Panc1 (cell line): ENCODE measurements around the gene ADAMTS2. TPM values are rescaled to one million over a fixed set of nuclear protein-coding genes. Genes with fewer than 3 reads are reported as not detected.

Experiments used
- ATAC-seq: fragments of 200-7000 bp; cut with Tn5 transposase; 2 replicates; pipeline ENCODE4 v1.9.1; 2020; ENCODE audit warnings: mild to moderate bottlenecking, moderate library complexity
- BruUV-seq: library from RNA; stranded (reverse); fragments of 400-500 nt; replicated peaks from 2 replicates; lab custom pipeline; 2021; lab: Mats Ljungman, UMichigan
- CTCF ChIA-PET: fragments of 300-600 bp; sonication (Branson Sonifier 250); formaldehyde crosslinking; loops from one replicate; lab custom pipeline; 2022; ENCODE audit warnings: antibody characterized with exemption; lab: Charles Lee
- POLR2A ChIA-PET: fragments of 300-600 bp; sonication (Branson Sonifier 250); formaldehyde crosslinking; loops from one replicate; lab custom pipeline; 2022; ENCODE audit warnings: antibody characterized with exemption; lab: Charles Lee
- DNase-seq: peaks from one replicate; pipeline ENCODE4 v3.0.0-alpha.2; 2010; ENCODE audit warnings: low read depth, low spot score
- H3K27ac ChIP-seq: 2 replicates; pipeline ENCODE4 v1.5.1; 2011; ENCODE audit warnings: mild to moderate bottlenecking, low read length, inconsistent platforms
- H3K27me3 ChIP-seq: fragments of 200-500 bp; sonication (Bioruptor generic); 2 replicates; pipeline ENCODE4 v1.6.0; 2014; ENCODE audit warnings: low read length, inconsistent platforms; ENCODE audit not compliant: control insufficient read depth, insufficient read depth
- H3K36me3 ChIP-seq: fragments of 200-500 bp; sonication (Bioruptor generic); 2 replicates; pipeline ENCODE4 v1.5.1; 2014; ENCODE audit warnings: inconsistent platforms, mild to moderate bottlenecking, low read length, moderate library complexity; ENCODE audit not compliant: control insufficient read depth, insufficient read depth
- H3K4me1 ChIP-seq: 2 replicates; pipeline ENCODE4 v1.5.1; 2011; ENCODE audit warnings: inconsistent platforms, mild to moderate bottlenecking, low read length, moderate library complexity; ENCODE audit not compliant: control insufficient read depth, insufficient read depth
- H3K4me3 ChIP-seq, 2 experiments: 2 replicates each; pipeline ENCODE4 v1.5.1; 2011 to 2012; ENCODE audit warnings: low read depth in 2 of 2, low read length in 2 of 2, mild to moderate bottlenecking in 2 of 2, inconsistent platforms in 1 of 2, moderate library complexity in 1 of 2
- H3K9me3 ChIP-seq: fragments of 200-500 bp; sonication (Bioruptor generic); 2 replicates; pipeline ENCODE4 v1.5.1; 2014; ENCODE audit warnings: low read depth, mild to moderate bottlenecking, inconsistent platforms, low read length, moderate library complexity; ENCODE audit not compliant: control insufficient read depth, insufficient read depth
- POLR2AphosphoS5 ChIP-seq: IDR thresholded peaks from 2 replicates; pipeline ENCODE4 v1.6.1; 2012; ENCODE audit warnings: mild to moderate bottlenecking, low read depth, low read length, moderate library complexity
- SIN3A ChIP-seq: IDR thresholded peaks from 2 replicates; pipeline ENCODE4 v1.6.1; 2012; ENCODE audit warnings: low read depth, mild to moderate bottlenecking, low read length, moderate library complexity, borderline replicate concordance; ENCODE audit not compliant: insufficient read depth
- TCF7L2 ChIP-seq: IDR thresholded peaks from 2 replicates; pipeline ENCODE4 v1.6.1; 2011; ENCODE audit warnings: mild to moderate bottlenecking, low read depth, low read length, inconsistent platforms
- in situ Hi-C: cut with HindIII; loops from 2 replicates; pipeline ENCODE4 v1.10.0; 2016; ENCODE audit warnings: low sequenced_read_pairs, low pct_unique_long_range_greater_than_20kb
- intact Hi-C: fragments of 100-400 bp; cut with micrococcal nuclease; formaldehyde crosslinking; loops from one replicate; pipeline ENCODE4 v1.10.0; 2022; ENCODE audit not compliant: unreplicated experiment
- total RNA-seq: library from RNA; stranded (reverse); gene quantifications from one replicate; pipeline ENCODE4 v1.2.1, GENCODE V29; 2021; ENCODE audit not compliant: unreplicated experiment
- TF ChIP-seq, protein P1 (sequence below), 2 experiments: IDR thresholded peaks; 2 replicates each; pipeline ENCODE4 v1.6.1; 2011 to 2012; ENCODE audit warnings: low read depth in 2 of 2, control low read depth in 1 of 2, low read length in 1 of 2, mild to moderate bottlenecking in 1 of 2, moderate library complexity in 1 of 2; ENCODE audit not compliant: insufficient read depth in 1 of 2
- TF ChIP-seq, protein P2 (sequence below): fragments of 450-650 bp; IDR thresholded peaks from 2 replicates; pipeline ENCODE4 v1.5.1; 2017; ENCODE audit warnings: mild to moderate bottlenecking

ADAMTS2 gene
- total RNA-seq, 1 experiment from 2014 or later, result 0.13 TPM

DNA sequence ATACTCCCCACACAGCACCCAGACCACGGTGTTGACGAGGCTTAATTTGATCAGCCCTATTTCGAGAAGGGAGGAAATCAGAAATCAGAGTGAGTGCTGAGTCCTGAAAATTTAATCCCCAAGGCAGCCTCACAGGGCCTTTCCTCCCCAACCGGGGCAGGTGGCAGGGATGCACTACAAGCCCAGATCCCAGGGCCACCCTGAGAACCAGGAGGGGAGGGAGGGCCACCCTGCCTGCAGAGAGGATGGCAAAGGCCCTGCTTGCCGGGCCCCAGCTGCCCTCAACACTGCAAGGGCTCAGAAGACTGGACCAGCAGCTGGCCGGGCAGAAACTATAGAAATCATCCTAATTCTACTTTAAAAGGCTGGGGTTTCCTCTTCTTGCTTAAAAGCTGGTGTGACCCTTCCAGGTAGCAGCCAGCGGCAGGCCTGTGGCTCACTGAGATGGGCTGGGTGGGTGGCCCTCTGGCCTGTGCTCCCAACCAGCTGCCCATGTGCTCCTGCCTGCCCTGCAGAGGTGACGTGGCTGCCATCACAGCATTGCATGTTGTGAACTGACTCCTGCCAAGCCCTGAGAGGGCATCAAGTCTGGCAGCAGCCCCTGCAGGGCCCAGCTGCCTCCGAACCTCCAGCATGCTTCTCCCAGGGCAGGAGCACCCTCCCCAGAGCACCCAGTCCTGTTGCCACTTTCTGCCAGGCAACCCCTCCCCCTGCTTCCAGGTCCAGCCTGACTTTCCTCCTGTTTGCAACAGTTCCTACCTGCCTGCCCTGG lies 122.8 kb downstream of the ADAMTS2 start:
- no peak overlapping the region for H3K27ac ChIP-seq
- no peak for DNase-seq
- no peaks in the 10 kb centered on the region for H3K27me3 ChIP-seq
- intact Hi-C loops, result no loop called here
- no peaks in the 10 kb centered on the region for H3K9me3 ChIP-seq
- no TSS peak for BruUV-seq
- H3K4me1 ChIP-seq, result no peaks in the 10 kb centered on the region
- no peaks in the 10 kb centered on the region for H3K36me3 ChIP-seq
- ChIA-PET CTCF (no interaction called here), POLR2A (no interaction called here)
- H3K4me3 ChIP-seq, result no peak overlapping the region
- in situ Hi-C loops, result no loop called here
- TF ChIP-seq, protein P1, sequence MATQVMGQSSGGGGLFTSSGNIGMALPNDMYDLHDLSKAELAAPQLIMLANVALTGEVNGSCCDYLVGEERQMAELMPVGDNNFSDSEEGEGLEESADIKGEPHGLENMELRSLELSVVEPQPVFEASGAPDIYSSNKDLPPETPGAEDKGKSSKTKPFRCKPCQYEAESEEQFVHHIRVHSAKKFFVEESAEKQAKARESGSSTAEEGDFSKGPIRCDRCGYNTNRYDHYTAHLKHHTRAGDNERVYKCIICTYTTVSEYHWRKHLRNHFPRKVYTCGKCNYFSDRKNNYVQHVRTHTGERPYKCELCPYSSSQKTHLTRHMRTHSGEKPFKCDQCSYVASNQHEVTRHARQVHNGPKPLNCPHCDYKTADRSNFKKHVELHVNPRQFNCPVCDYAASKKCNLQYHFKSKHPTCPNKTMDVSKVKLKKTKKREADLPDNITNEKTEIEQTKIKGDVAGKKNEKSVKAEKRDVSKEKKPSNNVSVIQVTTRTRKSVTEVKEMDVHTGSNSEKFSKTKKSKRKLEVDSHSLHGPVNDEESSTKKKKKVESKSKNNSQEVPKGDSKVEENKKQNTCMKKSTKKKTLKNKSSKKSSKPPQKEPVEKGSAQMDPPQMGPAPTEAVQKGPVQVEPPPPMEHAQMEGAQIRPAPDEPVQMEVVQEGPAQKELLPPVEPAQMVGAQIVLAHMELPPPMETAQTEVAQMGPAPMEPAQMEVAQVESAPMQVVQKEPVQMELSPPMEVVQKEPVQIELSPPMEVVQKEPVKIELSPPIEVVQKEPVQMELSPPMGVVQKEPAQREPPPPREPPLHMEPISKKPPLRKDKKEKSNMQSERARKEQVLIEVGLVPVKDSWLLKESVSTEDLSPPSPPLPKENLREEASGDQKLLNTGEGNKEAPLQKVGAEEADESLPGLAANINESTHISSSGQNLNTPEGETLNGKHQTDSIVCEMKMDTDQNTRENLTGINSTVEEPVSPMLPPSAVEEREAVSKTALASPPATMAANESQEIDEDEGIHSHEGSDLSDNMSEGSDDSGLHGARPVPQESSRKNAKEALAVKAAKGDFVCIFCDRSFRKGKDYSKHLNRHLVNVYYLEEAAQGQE (IDR thresholded peaks at IDR 0.05; ENCODE audit: insufficient read depth in 1 of 2, low read depth in 2 of 2, low read length in 1 of 2), result no peak
- TF ChIP-seq TCF7L2 (no peak), POLR2AphosphoS5 (no peak), SIN3A (no peak)
- TF ChIP-seq, protein P2, sequence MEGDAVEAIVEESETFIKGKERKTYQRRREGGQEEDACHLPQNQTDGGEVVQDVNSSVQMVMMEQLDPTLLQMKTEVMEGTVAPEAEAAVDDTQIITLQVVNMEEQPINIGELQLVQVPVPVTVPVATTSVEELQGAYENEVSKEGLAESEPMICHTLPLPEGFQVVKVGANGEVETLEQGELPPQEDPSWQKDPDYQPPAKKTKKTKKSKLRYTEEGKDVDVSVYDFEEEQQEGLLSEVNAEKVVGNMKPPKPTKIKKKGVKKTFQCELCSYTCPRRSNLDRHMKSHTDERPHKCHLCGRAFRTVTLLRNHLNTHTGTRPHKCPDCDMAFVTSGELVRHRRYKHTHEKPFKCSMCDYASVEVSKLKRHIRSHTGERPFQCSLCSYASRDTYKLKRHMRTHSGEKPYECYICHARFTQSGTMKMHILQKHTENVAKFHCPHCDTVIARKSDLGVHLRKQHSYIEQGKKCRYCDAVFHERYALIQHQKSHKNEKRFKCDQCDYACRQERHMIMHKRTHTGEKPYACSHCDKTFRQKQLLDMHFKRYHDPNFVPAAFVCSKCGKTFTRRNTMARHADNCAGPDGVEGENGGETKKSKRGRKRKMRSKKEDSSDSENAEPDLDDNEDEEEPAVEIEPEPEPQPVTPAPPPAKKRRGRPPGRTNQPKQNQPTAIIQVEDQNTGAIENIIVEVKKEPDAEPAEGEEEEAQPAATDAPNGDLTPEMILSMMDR, result no peak
- ATAC-seq, result no peak

DNA sequence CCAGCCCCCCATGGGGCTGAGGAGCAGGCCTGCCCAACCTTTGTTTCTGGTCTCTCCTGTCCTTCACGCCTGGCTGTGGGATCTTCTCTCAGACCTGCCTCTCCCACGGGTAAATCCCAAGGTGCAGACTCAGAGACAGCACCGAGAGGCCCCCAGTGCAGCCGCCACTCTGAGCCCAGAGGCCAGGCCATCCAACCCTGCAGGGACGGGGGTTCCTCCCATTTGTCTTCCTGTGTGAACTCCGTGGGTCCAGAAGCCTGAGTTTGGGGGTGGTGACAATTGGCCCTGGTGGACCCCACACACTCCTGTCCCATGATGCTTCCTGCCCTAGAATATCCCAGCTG lies 123.4 kb downstream of the ADAMTS2 start:
- ChIA-PET POLR2A (no interaction called here), CTCF (no interaction called here)
- in situ Hi-C loops, result no loop called here

DNA sequence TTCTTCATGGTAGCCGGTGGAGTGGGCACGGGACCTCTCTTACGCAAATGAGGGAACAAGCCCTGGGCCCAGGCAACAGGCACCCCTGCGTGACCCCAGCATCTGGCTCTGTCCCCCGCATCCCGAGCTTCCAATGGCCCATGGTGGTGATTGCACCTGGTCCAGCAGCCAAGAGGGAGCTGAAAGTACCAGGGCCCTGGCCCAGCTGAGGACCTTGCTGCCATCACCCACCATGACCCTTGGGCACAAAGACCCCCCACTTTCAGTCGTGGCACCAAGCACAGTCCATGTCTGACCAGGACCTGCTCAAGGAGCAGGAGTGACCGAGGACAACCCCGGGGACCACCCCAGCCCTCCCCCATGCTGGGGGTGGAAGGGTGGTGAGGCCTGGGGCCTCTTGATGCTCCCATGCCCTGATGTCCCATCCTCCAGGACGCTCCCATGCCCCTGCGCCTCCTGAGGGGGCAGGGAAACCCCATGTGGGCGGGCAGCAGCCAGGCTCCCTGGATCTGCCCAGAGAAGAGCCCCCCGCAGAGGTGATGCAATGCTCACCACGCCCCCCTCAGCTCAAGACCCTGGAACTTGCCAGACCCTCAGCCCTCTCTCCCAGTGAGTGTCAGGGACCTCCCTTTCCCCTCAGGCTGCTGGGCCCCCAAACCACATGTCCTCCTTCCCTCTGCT lies 123.9 kb downstream of the ADAMTS2 start:
- H3K9me3 ChIP-seq, result no peaks in the 10 kb centered on the region
- intact Hi-C loops, result no loop called here
- POLR2A ChIA-PET, result no interaction called here

More for the DNA sequence above, 123.4 kb downstream of the ADAMTS2 start:
- no peaks in the 10 kb centered on the region for H3K36me3 ChIP-seq
- no peaks in the 10 kb centered on the region for H3K27me3 ChIP-seq
- DNase-seq, result no peak
- no peak for ATAC-seq
- no peak overlapping the region for H3K27ac ChIP-seq
- BruUV-seq, result no TSS peak
- no peak for TF ChIP-seq TCF7L2
- no peak overlapping the region for H3K4me3 ChIP-seq
- H3K4me1 ChIP-seq, result no peaks in the 10 kb centered on the region
- no peaks in the 10 kb centered on the region for H3K9me3 ChIP-seq
- intact Hi-C loops, result no loop called here

More for the DNA sequence above, 123.9 kb downstream of the ADAMTS2 start:
- Histone ChIP-seq H3K4me3 (no peak overlapping the region), H3K27me3 (no peaks in the 10 kb centered on the region), H3K4me1 (no peaks in the 10 kb centered on the region), H3K36me3 (no peaks in the 10 kb centered on the region), H3K27ac (no peak overlapping the region)
- ATAC-seq (no peak), DNase-seq (no peak)
- CTCF ChIA-PET, result no interaction called here
- in situ Hi-C loops, result no loop called here
- TF ChIP-seq SIN3A, result no peak
- TF ChIP-seq POLR2AphosphoS5, result no peak
- BruUV-seq, result no TSS peak
